LoVo (cell line): ENCODE results near the gene IRF2BPL.

Experiments used
- DNase-seq: peaks from one replicate; pipeline ENCODE4 v3.0.0-alpha.2; 2016; ENCODE audit warnings: low spot score

Gene IRF2BPL

DNA sequence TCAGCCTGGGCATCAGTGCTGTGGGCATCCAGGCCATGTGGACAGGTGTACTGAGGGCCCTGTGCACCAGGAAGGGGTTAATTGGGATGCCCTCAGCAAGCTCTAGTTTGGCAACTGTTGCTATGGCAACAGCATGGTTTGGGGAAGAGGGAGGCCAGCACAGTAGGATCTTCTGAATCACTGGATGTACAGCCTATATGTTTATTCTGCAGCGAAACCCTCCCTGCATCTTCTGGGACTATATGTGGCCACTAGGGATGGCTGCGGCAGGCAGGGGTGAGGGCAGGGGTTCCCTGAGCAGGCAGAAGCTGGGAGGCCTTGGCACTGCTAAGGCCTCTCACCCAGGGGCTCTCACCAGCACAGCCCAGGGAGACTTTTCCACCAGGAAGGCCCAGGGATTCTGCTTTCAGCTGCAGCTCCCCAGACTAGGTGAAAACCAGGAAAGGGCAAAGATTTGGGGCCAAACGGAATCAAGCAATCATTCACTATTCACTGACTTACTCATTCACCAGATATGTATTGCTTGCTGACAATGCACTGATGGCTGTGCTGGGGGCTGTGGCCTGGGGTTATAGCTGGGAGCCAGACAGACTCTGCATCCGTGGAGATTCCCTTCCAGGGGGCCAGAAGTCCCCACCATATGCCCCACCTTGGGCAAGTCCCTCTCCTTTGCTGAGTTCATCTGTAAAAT is 42.8 kb downstream of the IRF2BPL start:
- DNase-seq, result no peak

DNA sequence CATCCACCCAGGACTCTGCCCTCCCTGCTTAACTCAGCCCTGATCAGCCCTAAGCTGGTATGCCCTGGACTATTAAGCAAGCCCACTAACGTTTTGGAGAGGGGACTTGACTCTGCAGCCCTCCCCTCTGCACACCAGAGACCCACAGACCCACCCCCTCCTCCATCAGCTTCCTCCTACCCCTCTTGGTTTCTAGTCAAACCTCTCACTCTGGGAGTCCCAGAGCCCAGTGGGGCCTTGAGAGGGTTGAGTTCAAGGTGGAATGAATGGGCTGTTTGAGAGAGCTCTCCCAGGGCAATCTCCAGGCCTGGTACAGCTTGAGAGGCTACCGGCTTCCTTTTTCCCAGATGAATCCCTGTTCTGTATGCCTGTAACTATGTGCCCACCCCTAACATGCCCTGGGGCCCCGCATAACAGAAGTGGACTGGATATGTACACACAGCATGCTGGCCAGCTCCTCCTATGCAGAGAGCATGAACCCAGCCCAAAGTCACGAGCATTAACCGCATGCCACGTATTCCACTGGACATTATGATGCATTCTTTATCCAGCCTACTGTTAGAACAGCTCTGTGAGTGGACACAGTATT is 43.6 kb downstream of the IRF2BPL start:
- no peak for DNase-seq

DNA sequence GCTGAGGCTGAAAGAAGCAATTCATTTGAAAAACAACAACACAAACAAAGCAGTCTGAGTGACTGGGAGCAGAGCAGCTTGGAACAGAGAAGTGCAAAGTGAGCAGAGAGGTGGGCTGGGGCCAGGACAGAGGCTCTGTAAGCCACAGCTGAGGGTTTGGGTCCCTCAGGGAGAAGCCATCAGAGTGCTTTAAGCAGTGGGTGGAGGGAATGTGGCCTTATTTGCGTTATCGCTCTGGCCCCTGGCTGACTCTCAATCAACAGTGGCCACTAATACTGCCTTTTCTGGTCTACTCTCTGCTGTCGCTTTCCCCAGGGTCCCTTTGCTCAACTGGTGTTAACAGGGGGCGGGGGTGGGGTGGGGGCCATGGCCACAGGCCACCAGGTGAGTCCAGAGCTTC is 44.2 kb downstream of the IRF2BPL start:
- no peak for DNase-seq

DNA sequence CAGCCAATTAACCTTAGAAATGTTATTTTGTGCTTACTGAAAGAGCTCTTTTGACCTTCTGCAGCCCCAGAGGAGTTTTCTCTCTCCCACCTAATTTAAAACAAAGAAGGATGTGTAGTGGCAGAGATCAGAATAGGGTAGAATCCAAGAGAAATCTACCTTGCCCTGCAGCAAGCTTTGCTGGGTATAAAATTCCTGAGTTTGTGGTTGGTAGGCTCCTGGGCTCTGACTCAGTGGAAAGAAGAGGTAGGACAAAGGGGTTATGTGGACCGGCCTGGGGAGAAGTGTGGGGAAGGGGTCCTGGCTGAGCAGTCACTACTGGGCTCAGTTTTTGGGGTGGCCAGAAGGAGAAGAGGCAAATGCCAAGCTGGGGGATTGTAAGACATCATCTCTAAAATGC is 46.8 kb downstream of the IRF2BPL start:
- no peak for DNase-seq

DNA sequence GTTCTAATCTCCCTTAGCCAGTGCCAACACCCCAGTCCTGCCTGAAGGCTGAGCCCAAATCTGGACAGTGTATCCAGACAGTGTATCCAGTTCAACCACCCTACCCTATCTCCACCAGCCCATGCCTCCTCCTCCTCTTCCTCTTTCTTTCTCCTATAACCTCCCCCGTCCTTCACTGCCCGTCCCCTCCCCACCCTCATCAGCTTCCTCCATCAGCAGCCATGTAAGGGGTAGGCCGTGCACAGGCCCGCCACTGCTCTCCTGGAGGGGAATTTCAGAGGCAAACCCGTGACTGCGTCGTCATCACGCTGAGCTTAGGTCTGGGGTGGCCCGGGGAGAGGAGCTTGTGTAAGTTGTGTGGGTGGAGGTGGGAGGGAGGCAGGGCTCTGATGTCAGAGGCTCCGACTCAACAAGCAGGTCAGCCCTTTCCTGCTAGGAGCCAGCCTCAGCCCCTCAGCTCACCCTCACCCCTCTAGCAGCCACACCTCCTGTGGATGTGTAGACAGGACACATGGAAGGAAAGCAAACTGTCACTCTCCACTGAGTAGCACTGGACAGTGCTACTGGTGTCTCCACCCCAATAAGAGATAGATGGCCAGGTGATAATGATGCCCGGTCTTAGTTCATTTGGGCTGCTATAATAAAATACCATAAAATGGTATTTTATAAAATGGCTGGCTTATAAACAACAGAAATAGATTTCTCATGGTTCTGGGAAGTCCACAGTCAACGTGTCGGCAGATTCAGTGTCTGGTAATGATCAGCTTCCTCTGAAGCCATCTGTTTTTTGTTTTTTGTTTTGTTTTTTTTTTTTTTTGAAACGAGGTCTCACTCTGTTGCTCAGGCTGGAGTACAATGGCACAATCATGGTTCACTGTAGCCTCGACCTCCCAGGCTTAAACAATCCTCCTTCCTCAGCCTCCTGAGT is 50.5 kb downstream of the IRF2BPL start:
- no peak for DNase-seq

DNA sequence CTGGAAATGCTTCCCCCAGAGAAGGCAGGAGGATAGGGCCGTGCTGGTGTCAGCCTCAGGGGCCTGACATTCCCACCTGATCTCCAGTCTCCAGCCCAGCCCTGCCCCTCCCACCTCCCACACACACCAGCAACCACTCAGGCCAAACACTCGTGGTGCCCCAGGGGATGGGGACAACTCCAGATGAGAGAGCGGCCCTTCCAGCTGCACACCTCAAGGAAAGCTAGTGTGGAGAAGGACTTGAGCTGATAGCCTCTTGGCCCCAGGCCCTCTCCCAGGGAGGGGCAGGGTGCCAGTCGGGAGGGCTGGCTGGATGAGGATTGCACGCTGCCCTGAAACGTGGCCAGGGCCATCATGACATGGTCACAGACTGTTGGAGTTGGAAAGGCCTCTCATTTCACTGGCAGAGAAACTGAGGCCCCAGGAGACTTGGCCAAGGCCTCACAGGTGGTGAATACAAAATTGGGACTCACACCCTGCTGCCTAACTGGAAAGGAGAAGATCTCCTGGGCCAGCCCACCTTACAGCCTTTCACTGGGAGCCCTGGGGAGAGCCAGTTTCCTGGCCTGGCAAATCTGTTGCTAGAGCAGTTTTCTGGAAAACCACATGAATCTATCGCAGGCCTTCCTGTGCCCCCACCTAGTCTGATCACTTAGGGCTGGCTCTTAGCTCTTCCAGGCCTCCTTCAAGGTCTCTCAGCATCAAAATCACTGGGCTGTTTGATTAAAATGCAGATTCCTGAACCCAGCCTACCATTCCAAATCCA is 52.1 kb downstream of the IRF2BPL start:
- DNase-seq, result no peak

DNA sequence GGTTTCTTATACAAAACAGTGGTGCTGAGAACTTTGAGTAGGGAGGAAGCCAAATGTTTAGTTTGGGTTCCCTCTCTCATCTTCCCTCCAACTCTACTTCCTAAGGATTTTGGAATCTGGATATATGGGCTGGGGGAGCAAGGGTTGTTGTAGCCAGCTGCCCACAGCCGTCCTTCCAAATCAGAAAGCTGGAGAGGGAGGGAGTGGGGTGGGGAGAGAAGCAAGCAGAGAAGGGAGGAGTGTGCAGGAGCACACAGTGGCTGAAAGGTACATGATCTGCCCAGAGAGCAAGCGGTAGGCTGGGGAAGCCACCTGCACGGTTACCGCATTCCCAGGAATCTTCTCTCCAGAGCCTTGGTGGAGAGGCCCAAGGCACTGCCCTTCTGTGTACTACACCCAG is 52.7 kb downstream of the IRF2BPL start:
- DNase-seq, result no peak

DNA sequence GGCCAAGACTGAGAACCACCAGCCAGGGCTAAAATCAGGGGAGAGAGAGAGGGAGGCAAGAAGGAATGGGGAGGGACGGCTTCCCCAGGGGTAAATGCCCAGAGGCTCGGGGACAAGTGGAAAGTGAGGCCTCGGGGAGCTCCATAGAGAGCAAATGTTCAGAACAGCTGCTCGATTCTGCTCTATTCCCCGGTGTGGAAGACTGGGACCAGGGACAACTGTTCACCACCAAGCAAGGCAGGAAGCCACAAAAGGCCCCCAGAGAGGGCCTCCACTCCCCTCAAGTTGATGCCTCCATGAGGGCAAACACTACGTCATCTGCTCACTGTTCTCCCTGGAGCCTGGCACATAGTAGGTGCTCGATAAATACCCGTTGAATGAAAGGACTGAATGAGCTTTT is 53.5 kb downstream of the IRF2BPL start:
- DNase-seq, result no peak
